ENCODE results near the gene EYS.
"Not testable (repeated sequence)": the region's sequence is repeated elsewhere in the genome, so short reads cannot be mapped to it uniquely, and the experiment has no call there.

Gene EYS

DNA sequence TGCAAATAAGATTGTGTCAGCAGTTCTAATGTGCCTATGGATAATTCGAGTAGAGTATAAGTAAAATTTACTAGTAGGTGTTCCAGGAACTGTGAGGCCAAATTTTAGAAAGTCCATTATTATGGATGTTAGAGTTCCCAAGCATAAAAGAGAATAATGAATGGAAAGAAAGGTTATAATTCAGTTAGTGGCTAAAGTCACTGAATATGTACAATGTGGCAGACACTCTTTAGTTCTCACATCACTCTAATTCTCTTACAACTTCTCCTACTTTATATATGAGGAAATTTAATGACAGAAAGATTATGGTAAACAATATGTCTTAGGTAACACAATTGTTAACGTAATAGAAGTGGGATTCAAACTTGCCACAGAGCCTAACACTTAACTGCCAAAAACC is 75.3 kb downstream of the EYS start:
- DNase-seq, result no peak

DNA sequence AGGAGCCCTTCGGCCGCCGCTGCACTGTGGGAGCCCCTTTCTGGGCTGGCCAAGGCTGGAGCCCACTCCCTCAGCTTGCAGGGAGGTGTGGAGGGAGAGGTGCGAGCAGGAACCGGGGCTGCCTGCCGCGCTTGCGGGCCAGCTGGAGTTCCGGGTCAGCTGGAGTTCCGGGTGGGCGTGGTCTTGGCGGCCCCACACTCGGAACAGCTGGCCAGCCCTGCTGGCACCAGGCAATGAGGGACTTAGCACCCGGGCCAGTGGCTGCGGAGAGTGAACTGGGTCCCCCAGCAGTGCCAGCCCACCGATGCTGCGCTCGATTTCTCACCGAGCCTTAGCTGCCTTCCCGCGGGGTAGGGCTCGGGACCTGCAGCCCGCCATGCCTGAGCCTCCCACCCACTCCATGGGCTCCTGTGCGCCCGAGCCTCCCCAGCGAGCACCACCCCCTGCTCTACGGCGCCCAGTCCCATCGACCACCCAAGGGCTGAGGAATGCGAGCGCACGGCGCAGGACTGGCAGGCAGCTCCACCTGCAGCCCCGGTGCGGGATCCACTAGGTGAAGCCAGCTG is 79.5 kb downstream of the EYS start:
- not testable (repeated sequence) for DNase-seq

DNA sequence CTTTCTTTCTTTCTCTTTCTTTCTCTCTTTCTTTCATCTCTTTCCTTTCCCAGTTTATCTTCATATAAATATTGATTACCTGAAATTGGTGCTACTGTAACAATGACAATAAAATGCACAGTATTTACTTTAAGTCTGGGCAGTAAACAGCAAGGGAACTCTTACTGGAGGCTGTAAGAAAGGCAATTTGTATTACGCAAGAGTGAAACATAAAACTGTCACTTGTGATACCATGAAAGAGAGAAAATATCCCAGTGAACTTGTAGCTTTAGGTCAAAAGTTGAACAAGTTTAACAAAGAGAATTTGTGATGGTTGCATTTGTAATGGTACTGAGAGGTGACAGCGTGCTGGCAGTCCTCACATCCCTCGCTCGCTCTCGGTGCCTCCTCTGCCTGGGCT is 80.0 kb downstream of the EYS start:
- DNase-seq, result no peak

DNA sequence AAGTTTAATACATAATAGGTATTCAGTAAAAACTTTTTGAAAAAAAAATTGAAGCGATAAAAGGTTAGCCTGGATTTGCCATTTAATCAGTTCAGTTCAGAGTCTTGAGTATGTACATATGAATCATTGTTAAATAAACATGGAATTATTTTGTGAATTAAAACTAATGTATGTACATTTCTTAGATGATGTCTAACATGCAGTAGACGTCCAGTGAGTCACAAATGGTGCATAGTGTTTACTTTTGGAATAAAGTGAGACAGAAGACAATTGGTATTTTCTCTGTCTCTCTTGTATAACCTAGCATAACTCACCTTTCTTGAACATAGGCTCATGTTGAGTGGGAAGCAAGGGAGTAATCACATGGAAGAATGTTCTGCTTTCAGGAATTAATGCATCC is 83.5 kb downstream of the EYS start:
- no peak for DNase-seq

DNA sequence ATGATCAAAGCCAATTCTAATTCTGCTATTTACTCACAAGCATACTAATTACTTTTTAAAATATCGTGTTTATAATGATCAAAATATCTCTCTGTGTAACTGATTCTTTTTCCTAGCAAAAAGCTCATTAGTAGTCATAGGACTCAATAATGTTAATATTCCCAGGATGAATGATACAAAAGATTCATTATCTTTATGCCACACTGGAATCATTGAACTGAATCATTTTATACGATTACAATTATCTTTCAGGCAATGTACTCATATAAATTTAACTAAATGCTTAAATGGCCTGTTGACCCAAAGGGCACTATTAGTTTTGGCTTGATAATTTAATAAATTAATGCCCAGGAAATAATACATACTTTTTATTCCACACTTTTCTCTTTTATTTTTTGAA is 96.3 kb downstream of the EYS start:
- no peak for DNase-seq

DNA sequence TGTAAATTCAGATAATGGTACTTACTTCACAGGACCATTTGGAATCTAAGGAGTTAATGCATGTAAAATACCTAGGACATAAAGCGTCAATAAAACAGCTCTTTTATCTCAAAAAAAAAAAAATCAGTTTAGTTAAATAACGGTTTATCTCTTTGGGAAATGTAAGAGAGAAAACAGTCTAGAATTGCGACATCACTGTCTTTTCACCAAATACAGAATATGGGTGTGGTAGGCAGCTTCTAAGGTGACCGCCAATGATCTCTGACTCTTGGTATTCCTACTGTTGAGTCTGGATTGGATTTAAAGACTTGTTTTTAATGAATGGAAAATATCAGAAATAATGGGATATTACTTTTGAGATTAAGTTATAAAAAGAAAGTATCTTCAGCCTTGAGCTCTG is 111.5 kb downstream of the EYS start:
- DNase-seq, result no peak

DNA sequence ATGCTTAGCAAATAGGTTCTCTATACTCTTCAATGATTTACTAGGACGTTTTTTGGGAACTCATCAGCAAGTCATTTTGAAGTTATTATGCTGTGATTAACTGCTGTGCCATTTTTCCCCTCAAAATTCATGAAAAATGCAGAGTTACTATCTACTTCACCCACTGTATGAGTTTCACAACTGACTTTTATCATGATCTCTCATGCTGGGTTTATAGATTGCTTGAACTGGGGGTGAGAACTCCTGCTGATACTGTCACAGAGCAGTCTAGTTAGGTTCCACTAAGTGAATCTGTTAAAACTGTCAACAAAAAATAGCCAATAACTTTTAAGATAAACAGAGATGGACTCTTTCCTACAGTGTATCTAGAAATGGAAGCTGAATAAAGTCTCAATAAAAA is 136.7 kb downstream of the EYS start:
- DNase-seq, result no peak

DNA sequence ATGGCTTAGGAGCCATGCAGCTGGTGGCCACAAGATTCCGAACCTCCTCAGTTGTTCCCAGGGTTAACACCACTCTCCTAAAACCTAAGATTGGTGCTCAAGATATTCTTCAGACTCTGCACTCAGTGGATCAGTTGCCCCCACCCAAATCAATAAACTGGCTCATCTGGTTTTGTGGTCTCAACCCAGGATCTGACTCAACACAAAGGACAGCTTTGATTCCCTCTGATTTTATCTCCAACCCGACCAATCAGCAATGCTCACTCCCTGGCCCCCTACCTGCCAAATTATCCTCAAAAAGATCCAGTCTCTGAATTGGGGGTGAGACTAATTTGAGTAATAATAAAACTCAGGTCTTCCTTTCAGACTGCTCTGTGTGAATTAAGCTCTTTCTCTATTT is 137.5 kb downstream of the EYS start:
- DNase-seq, result no peak

DNA sequence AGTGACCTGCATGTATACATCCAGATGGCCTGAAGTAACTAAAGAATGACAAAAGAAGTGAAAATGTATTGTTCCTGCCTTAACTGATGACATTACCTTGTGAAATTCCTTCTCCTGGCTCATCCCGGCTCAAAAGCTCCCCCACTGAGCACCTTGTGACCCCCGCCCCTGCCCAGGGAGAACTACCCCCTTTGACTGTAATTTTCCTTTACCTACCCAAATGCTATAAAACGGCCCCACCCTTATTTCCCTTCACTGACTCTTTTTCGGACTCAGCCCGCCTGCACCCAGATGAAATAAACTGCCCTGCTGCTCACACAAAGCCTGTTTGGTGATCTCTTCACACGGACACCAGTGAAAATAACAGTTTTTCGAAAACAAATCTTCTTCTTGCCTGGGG is 138.0 kb downstream of the EYS start:
- not testable (repeated sequence) for DNase-seq

DNA sequence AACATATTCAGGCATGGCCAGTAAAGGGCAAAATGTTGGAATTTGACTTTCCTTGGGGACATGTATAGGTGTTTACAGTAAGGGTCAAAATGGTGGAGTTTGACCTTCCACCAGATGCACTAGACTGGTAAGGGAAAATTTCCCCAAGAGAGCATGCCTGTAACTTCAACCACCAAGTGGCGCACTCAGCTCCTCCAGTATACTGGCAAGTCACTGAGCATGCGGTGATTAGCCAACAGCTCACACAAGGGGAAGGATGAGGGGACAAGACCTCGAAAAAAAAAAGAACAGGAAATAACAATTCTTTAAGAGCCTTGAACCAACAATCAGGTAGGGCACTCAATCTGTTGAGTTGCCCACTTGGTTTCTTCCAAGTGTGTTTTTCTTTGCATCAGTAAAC is 140.9 kb downstream of the EYS start:
- DNase-seq, result no peak

DNA sequence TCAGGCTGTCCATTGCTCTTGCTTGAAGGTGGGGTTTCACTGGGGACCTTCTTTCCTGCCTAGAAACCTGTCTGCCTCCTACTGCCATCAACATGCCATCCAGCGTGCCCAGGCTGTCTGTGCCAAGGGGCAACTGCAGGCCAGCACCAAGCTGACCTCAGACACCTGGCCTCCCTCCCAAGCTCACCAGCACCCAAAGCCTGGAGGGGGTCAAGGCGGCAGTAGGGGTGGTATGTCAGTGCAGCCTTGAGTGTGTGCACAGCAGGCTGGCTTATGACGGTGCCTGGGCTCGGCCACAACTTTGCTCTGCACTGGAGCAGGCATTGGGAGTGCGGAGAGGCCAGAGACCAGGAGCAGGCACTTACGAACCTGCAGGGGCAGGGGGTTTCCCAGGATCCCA is 149.0 kb downstream of the EYS start:
- no peak for DNase-seq

DNA sequence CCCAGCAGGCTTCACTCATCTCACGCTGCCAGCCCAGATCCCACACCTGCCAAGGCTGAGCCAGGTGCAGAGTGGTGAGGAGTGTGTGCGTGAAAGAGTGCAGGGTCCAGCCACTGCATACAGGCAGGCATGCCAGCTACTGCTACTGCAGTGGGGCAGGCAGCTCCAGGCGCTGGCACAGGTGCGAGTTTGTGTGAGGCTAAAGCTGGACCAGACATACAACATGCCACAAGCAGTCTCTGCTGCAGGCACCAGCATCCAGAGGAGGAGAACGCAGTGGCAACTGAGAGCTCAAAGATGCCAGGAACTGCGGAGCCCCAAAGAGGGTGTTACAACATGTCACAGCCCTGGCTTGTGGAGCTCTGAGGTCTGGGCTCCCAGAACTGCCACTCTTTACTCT is 149.8 kb downstream of the EYS start:
- no peak for DNase-seq

DNA sequence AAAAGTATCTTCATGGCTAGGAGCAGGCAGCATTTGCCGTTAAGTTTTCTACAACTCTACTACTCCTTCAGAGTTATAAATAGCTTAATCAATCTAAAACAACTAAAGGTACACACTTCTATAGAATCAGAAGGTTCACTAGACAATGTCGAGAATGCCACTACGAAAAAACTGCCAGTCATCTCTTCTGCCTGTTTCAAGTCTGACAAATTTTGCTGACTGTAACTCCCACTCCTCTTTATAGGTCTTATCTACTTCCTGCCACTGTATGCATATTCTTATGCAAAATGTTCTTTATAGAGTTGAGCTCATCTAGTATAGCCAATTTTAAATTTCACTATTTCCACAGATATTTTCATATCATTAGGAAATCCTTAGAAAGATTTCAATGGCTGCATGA is 160.1 kb downstream of the EYS start:
- DNase-seq, result no peak

DNA sequence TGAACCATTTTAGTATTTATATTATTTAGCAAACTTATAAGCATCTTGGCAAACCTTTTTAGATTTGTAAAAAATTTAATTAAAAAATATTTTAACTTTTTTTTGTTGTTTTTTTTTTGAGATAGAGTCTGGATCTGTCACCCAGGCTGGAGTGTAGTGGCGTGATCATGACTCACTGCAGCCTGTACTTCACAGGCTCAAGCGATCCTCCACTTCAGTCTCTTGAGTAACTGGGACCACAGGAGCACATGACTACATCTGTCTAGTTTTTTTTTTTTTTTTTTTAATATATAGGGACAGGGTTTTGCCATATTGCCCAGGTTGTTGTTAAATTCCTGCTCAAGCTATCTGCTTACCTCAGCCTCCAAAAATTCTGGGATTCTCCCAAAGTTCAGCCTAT is 161.1 kb downstream of the EYS start:
- DNase-seq, result no peak

DNA sequence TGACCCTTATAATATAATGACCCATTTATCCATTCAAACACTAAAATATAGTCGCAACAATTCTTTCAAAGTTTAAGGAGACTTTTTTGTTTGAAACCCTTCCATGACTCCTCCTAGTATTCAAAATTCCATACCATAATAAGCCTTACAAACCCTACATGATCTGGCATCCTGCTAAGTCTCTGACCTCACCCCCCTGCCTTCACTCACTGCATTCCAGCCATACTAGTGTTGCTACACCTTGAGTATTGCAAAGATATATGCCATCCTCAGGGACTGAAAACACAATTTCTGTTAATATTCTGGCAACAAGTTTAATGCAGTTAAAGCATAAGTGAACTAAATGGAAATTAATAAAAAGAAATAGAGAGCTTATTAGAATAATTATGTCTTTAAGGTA is 168.4 kb downstream of the EYS start:
- no peak for DNase-seq

DNA sequence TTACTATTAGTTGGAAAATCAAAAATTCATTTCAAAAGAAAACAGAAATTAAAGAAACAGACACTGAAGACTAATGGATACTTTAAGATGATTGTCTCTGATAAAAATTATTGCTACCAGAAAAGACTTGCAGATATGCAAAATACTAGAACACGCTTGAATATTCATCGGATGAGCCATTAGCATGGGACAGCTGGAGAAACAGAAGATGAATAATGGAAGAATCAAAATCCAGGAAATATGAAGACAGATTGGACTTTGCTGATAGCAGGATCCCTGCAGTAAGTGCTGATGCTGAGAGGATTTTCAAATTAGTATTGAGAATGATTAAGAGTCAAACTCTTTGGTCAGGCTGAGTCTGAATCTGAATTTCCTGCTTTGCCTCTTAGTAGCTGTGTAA is 169.4 kb downstream of the EYS start:
- DNase-seq, result no peak

DNA sequence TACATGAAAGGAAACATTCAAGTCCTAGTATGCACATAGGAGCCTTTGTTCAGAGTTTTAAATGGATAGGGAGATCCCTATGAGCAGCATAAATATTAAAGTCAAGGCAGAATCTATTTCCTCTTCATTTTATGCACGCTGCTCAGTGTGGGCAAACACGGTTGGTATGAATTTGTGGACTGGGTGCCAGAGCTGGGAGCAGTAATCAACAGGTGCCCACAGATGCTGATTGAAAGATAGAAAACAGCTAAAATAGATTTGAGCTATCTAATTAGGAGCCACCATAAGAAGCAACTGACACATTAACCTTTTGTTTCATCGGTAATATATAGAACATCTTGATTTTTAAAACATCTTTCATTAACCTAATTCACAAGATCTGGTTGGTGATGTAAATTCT is 175.5 kb downstream of the EYS start:
- DNase-seq, result no peak

DNA sequence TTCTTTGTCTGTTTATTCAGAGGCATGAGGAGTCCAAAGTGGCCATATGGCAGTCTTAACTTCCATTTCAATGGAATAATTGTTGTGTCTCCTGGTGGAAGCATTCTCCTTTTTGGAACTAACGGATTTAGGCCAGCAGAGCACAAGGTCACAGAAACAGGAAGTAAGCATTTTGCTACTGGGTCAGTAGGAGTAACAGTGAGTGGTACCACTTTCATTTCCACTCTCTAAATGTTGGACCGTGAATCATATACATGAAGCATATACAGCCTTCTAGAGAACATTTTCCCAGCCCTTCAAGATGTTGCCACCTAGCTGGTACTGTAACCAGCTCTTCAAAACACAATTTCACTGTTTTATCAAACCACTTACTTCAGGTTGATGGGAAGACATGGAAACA is 182.8 kb downstream of the EYS start:
- no peak for DNase-seq

DNA sequence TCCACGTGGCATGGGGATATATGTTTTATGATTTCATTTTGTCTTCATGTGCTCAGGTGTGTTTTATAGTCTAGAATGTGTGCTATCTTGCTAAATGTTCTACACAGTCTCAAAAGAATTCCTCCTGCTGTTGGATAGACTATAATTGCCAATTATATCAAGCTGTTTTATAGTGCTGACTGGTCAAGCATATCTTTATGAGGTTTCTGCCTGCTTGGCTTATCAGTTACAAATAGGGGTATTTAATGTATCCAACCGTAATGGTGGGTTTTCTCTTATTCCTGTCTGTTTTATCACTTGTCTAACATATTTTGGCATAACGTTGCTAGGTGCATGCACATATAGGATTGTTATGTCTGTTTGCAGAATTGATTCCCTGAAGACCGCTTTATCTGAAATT is 201.3 kb downstream of the EYS start:
- DNase-seq, result no peak

DNA sequence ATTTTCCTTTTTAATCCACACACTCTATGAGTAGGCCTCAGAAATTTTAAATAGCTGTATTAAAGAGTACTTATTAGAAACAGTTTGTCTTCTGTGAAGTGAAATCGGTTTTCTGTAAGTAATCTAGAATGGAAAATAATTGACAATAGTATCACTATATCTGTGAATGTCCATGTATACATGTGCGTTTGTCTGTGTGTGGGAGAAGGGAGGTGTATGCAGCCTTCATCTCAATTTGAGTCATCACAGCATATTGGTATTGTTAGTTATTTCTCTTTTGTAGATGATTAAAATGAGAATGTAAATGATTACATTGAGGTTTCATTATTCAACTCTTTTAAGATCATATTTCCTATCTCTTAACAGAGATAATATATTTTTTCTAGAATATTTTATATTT is 206.0 kb downstream of the EYS start:
- DNase-seq, result no peak

DNA sequence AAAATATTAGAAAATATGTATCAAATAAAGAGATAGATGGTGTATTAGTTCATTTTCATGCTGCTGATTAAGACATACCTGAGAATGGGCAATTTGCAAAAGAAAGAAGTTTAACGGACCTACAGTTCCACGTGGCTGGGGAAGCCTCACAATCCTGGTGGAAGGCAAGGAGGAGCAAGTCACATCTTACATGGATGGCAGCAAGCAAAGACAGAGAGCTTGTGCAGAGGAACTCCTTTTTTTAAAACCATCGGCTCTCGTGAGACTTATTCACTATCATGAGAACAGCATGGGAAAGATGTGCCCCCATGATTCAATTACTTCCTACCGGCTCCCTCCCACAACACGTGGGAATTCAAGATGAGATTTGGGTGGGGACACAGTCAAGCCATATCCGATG is 223.4 kb downstream of the EYS start:
- DNase-seq, result not testable (repeated sequence)

DNA sequence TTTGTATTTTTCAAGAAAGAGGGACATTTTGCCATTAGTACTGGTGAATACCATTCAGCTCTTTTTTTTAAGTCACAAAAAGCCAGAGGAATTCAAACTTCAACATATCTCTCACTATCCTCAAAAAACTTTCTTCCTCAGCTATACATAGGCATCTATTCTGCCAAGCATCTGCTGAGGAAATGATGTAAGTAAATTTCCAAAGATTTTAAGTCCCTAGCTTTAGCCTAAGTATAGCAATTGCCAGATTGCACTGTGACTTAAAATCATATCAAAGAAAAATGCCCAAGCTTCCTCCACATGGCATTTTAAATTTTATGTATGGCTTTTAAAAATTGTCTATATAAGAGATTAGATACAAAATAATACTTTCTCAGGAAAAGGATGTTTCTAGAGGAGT is 237.4 kb downstream of the EYS start:
- DNase-seq, result no peak

DNA sequence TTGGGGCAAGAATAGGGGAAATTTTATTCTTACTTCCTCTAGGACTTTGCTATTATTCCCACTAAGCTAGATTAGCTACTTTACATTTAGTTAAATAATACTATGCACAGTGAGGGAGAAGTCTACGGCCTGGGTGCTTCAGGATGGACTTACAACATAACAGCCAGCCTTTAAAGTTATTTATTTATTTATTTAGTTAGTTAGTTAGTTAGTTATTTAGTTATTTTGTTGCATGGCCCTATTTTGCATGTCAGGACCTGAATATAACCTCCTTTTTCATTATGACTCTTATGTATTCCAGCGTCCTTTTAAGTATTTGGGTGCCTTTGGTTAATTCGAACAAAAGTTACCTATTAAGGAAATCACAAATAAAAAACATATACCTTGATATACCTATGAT is 238.7 kb downstream of the EYS start:
- DNase-seq, result no peak

DNA sequence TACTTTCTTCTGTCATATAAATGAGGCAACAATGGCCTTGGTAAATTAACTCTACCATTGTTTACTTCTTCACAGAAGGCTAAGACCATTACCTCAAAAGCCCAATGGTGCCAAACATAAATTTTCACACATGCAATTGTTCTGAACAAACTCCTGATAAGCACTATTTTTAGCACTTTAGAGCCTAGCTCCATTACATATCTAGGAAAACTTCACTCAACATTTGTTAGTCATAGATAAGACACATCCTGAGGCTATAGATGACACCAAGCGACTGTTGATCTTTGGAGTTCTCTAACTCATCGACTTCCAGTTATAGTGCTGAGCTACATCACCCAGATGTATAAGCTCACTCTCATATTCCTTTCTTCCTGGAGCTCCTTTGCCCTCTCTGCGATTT is 245.9 kb downstream of the EYS start:
- DNase-seq, result no peak

DNA sequence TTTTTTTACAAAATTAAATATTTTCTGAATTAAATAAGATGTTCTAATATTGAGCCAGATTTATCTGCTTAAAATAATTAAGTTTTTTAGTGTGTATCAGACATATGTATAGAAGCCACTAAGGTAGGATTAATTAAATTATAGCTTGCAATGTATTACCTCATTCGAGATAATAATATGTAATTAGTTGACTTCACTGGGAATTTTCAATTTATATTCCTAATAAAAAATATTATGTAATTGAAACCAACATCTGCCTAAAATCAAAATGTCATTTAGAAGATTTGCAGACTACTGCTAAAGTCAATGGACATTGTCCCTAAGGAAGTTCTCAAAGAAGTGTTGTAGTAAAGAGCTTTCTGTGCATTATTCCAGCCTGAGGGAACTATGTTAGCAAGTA is 254.7 kb downstream of the EYS start:
- no peak for DNase-seq

DNA sequence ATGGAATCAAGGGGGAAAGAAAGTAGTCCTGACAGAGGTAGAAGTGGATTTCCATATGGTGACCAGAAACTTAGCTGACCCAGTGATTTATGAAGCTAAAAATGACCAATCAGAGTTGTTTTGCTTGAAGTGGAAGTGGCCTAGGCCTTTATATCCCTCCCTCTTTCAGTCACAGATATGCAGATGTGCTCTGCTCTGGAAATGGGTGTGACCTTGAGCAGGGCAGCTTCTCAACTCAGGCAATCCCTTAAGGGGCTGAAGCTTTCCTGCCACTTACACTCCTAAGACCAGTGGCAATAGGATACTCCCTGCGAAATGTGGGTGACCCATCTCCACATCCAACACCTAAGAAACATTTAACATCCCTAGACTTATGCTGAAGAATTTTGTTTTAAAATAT is 256.6 kb downstream of the EYS start:
- DNase-seq, result no peak
